GM18502 (cell line): ENCODE results near the gene SPRED3.
"Not testable (repeated sequence)": the region's sequence is repeated elsewhere in the genome, so short reads cannot be mapped to it uniquely, and the experiment has no call there.

Source experiments
- ATAC-seq: cut with Tn5 transposase; IDR thresholded peaks from one replicate; pipeline ENCODE4 v1.9.1; 2021; ENCODE audit warnings: mild to moderate bottlenecking; ENCODE audit not compliant: unreplicated experiment, poor library complexity

The SPRED3 gene

DNA sequence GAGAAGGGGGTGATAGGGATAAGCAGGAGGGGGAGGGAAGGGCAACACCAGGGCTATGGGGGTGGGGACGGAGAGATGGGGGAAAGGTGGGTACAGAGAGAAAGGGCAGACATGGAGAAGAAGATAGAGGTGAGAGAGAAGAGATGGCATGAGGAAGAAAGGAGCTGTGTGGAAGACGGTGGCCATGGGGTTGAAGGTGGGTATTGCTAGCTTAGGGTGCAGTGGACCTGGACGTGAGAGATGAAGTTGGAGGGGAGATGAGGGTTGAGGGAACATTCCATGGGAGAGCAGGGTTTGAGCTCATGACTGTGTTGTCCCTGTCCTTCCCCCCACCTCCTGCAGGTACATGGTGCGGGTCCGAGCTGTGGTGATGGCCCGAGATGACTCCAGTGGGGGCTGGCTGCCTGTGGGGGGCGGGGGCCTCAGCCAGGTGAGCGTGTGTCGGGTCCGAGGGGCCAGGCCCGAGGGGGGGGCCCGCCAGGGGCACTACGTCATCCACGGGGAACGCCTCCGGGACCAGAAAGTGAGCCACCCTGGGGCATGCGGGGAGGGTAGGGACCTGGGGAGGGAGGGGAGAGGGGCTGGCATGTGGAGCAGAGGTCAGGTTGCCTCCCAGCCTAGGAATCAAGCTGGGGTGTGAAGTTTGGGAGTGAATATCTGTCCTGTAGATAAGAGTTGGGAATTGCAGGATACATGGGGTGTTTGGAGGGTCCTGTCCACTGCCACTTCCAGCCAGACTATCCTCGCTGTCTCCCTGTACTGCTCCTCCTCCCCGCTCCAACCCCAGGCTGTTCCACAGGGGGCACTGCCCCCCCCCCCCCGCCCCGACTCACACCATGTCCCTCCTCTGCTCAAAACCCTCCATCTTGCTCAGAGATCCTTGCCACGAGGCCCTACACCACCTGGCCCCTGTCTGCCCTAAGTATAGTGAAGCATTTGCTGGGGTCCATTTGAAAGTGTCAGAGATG, 1.7 kb downstream of the SPRED3 start:
- ATAC-seq: no peak

DNA sequence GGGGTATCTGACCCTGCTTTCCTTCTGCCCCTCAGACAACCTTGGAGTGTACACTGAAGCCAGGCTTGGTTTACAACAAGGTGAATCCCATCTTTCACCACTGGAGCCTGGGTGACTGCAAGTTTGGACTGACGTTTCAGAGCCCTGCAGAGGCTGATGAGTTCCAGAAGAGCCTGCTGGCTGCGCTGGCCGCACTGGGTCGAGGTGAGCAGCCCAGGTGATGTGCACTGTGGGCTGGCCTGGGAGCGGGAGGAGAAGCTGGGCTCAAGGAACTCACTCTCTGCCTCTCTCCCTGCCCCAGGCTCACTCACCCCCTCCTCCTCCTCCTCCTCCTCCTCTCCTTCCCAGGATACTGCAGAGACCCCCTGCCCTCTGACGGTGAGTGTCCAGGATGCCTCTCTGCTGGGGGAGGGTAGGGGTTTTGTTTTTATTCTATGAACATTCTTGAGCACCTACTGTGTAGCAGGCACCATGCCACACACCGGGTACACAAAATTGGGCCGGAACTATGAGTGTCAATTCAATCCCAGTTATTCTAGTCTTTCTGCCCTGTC, 3.5 kb downstream of the SPRED3 start:
- no peak for ATAC-seq

DNA sequence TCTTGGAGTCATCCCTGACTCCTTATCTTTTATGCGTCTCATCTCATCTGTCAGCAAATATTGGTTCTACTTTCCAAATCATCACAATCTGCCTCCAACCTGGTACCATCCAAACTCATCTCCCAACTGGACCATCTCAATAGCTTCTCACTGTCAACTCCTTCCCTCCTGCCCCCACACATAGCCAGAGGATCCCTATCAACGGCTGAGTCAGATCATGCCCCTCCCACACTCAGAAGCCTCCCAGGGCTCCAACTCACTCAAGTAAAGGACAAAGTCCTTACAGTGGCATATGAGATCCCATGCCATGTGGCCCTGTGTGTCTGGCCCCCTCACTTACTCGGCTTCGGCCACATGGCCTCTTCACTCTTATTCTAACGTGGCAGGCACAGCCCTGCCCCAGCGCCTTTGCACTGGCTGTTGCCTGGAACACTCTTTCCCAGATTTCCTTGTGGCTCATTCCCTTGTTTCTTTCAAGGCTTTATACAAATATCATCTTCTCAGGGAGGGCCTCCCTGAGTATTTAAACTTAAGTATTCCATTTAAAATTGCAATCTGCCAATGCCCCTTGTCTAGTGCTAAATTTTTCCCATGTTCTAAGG, 4.3 kb downstream of the SPRED3 start:
- ATAC-seq: no peak

DNA sequence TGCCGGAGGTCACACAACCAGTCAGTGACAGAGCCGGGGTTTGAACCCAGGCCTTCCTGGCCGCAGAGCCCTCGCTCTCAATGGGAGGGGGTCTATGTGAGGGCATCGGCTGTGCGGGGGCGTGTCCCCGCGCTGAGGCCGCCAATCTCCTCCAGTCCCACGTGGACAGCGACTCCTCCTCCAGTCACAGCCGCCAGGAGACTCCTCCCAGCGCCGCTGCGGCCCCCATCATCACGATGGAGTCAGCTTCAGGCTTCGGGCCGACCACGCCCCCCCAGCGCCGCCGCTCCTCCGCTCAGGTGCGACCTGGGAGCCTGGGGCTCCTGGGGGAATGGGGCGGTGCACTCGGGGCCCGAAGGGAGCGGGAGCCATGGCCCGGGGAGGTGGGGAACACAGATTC, 6.0 kb downstream of the SPRED3 start:
- ATAC-seq: no peak

DNA sequence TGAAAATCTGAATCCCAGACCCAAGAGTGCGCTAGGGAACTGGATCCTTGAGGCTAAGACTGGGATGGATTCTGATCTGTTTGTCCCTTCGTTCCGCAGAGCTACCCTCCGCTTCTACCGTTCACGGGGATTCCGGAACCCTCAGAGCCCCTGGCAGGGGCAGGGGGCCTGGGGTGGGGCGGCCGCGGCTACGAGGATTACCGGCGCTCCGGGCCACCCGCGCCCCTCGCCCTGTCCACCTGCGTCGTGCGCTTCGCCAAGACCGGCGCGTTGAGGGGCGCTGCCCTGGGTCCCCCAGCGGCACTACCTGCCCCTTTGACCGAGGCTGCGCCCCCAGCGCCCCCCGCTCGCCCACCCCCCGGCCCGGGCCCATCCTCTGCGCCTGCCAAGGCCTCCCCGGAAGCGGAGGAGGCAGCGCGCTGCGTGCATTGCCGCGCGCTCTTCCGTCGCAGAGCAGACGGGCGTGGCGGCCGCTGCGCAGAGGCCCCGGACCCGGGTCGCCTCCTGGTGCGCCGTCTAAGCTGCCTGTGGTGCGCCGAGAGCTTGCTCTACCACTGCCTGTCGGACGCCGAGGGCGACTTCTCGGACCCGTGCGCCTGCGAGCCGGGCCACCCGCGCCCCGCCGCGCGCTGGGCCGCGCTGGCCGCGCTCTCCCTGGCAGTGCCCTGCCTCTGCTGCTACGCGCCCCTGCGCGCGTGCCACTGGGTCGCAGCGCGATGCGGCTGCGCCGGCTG, 7.1 kb downstream of the SPRED3 start:
- no peak for ATAC-seq

DNA sequence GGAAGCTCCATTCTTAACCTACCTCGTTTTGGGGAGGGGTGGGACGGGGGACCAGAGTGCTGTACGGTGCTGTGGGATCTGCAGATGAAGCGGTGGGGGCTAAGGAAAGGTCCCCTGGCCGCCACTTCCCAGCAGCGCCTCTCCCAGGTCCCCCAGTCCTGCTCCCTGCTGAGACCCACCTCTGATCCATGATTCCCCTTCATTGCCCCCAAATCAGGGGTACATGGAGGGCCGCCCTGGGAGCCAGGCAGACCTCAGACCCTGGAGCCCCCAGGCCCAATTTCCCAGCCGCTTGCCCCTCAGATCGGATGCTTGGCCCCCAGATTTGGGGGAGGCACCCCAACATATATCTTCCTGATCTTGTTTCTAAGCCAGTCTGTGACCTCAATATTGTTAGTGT, 10.6 kb downstream of the SPRED3 start:
- ATAC-seq: no peak

DNA sequence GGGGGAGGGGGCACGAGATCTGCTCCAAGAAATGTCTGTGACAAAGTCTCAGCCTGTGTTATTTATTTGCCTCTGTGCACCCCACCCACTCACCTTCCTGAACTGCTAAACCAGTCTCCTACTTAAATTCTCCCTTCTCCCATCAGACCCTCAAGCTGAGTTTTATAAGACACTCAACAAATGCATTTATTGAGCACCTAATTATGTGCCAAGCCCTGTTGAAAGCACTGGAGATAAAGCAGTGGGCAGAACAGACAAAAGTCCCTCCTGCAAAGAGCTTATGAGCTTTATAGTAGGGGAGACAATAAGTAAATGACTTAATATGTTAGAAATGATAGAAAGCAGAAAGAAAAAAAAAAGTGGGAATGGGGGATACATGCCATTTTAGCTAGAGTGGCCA, 11.0 kb downstream of the SPRED3 start:
- no peak for ATAC-seq

DNA sequence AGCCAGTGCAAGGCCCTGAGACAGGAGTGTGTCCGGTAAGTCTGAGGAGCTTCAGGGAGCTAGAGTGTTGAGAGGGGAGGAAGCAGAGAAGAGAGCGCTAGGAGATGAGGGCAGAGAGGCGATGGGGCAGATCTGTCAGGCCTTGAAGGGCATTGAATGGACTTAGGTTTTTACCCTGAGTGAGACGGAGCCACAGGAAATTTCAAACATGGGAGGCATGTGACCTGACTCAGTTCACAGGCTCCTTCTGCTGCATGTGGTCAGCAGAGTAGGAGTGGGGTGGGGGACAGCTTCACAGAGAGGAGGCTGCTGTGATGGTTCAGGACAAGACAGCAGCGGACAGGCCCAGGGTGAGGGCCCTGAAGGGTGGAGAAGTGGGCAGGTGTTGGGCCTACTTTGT, 11.9 kb downstream of the SPRED3 start:
- ATAC-seq: no peak

DNA sequence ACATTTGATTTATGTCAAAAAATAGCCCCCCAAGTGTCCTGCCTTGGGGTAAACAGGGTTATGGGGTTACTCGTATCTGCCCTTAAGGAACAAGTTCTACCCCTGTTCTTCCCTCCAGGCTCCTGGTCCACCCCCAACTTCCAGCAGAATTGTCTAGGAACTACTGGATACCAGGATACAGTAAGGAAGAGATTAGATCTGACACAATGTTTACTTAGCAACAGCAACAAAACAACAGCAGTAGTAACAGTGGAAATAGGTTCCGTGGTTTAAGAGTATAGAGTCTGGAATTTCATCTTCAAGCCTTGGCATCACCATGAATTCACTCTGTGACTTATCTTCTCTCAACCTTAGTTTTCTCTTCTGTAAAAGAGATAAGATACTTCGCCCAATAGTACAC, 12.7 kb downstream of the SPRED3 start:
- no peak for ATAC-seq

DNA sequence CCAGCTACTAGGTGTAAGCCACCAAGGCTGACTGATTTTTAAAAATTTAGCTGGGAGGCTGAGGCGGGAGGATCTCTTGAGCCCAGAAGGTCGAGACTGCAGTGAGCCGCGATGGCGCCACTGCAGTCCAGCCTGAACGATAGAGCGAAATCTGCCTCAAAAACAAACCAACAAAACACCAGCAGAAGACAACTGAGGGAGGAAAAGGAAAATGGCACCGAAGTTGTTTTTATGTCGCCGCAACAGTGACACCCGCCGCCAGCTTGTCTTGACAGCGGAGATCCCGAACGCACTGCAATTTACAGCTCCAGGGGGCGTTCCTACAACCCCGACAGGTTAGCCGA, 14.1 kb downstream of the SPRED3 start:
- no peak for ATAC-seq

DNA sequence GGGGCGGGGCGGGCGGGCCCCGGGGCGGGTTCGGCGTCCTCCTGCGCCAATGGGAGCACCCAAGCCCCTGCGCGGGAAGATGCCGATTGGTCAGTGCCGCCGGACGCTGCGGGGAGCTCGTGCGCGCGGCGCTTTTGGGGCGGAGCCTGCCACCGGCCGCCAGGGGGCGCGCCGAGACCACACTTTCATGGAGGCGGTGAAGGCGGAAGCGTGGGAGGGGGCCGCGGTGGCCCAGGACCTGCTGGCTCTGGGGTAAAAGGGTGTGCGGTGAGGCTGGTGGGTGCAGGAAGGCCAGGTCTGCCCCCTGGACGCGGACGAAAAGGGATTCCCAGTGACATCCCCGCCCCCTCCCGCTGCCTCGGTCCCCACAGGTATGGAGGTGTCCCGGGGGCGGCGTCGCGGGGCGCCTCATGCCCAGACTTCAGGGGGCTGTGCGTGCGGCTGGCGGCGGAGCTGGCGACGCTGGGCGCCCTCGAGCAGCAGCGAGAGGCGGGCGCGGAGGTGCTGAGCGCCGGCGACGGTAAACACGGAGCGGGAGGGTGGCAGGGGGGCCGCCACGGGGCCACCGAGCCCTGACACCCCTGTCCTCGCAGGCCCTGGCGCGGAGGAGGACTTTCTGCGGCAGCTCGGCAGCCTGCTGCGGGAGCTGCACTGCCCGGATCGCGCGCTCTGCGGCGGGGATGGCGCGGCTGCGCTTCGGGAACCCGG, 14.6 kb downstream of the SPRED3 start, which contains the start of gene FAM98C:
FAM98C (plus strand) TSS at position 127 of the 708 bp plus-strand sequence; CDS start at position 188, 61 bp downstream.
- peak; percentile 86 for ATAC-seq

DNA sequence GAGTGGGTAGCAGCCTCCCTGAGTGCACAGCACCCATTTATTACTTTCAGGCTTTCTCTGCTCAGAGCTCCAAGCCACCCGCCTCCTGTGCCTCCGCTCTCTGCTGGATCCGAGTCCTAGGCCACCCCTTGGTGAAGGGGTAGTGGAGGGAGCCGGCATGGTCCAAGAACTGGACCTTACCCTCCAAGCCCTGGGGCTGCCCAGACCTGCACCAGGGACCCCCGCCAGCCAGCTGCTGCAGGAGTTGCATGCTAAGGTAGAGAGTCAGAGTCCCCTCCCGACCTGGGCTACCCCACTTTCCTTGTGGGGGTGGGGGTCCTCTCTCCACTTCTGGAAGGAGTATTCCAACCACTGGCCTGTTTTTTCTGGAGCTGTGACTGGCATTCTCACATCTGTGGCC, 16.4 kb downstream of the SPRED3 start:
- no peak for ATAC-seq

DNA sequence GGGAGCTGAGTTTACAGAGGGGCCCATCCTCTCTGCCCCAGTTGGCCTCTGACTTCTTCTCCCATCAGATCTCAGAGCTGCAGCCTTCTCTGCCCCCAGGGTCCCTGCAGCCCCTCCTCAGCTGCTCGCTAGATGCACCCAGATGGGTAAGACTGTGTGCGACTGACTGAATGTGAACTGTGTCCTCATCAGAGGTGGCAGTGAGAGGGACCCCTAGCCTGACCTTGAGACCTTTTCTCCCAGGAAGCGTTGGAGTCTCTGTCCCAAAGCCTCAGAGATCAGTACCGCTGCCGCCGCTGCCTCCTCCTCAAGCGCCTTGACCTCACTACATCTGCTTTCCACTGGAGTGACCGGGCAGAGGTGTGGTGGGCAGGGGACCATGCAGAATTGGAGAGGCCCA, 16.8 kb downstream of the SPRED3 start:
- ATAC-seq: no peak

DNA sequence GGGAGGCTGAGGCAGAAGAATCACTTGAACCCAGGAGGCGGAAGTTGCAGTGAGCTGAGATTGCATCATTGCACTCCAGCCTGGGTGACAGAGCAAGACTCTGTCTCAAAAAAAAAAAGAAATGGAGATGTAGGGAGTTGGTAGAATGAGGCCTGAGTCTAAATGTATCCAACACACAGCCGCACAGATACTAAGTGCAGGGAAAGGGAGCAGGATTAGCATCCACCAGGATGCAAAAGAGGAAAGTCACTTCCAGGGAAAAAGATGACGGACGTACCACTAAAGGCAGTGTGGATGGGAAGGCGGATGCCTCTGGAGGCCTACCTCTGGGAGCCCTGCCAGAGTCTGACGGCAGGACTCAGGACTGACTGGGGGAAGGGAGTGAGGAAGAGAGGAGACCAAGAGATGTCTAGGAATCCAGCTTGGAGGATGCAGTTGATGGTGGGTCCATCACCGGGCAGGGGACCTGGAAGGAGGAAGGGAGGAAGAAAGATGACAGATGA, 21.2 kb downstream of the SPRED3 start:
- no peak for ATAC-seq

DNA sequence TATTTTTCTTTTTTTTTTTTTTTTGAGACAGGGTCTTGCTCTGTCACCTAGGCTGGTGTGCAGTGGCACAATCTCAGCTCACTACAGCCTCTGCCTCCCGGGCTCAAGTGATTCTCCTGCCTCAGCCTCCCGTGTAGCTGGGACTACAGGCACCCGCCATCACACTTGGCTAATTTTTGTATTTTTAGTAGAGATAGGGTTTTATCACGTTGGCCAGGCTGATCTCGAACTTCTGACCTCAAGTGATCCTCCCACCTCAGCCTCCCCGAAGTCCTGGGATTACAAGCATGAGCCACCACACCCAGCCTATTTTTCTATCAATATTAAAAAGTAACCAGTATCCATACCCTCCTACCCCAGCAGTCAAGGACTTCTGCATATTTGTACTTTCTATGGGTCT, 21.9 kb downstream of the SPRED3 start:
- ATAC-seq: not testable (repeated sequence)

DNA sequence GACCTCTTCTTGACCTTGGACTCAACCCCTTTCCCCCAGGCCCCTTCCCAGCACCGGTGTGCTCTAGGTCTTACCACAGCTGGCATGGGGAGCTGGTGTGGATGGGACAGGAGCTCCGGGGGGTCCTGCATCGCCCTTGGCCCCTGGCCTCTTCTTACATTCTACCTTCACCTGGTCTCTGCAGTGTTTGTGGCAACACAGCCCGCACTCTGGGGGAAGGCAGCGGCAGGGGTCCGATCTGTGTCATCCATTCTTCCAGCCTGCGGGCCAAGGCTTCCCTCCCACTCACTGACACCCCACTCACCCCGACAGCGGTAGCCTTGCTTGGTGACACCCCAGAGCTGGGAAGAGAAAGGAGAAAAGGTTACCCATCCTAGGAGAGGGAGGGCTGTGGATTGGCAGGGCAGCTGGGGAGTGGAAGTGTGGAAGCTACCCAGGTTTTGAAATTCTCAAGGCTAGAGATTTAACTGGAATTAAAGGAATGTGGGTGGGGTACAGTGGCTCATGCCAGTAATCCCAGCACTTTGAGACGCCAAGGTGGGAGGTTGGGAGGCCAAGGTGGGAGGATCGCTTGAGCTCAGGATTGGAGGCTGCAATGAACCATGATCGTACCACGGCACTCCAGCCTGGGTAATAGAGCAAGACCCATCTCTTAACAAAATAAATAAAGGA, 22.7 kb downstream of the SPRED3 start:
- ATAC-seq: no peak

DNA sequence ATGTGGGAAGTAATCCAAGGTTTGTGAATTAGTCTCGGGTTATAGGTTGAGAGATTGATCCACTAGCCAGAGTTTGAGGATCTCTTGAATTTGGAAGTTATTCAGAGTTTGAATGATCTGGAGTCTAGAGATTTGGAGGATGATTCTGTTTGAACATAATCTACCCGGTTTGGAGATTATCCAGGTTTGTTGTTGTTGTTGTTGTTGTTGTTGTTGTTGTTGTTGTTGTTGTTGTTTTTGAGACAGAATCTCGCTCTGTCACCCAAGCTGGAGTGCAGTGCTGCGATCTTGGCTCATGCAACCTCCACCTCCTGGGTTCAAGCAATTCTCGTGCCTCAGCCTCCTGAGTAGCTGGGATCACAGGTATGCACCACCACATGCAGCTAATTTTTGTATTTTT, 23.4 kb downstream of the SPRED3 start:
- ATAC-seq: not testable (repeated sequence)

DNA sequence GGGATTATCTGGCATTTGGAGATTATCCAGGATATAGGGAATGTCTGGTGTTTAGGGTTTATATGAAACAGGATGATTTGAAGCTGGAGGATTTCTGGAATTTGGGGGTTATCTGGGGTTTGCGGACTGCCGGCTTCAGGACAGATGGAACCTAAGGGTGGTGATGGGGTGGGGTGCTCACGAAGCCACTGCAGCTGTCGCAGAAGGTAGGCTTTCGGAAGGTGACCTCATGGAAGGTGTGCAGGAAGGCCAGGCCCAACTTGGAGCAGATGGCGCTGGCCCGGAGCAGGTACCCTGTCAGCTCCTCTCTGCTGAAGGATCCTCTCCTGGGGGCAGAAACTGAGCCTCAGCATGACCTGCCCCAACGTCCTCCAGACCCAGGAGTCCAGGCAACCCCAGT, 24.0 kb downstream of the SPRED3 start:
- ATAC-seq: no peak

DNA sequence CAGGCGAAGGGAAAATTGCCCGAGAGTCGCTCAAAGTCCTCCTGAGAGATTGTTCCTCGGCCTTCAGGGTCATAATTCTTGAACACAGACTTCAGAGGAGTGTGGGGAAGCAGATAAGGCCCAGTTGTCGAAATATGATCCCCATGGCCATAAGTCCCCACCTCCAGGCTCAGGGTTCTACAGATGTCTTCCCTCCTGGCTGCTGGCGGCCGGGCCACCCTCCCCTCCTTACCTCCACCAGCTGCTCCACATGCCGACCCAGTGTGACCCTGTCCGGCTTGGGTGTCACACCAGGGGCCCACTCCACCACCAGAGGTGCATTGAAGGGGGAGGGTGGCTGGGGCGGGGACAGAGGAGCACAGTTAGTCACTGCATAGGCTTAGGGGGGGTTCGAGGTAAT, 24.5 kb downstream of the SPRED3 start:
- no peak for ATAC-seq
